IPS-20b (cell line): Measurements from ENCODE around the gene PODXL.

ENCODE experiments used
- H3K27ac ChIP-seq: one replicate; pipeline ENCODE4 v1.5.1; 2013; ENCODE audit warnings: low read length
- H3K27me3 ChIP-seq: 2 replicates; pipeline ENCODE4 v1.6.1; 2013; ENCODE audit warnings: mild to moderate bottlenecking, low read length, inconsistent platforms; ENCODE audit not compliant: insufficient read depth
- H3K36me3 ChIP-seq: 2 replicates; pipeline ENCODE4 v1.6.1; 2013; ENCODE audit warnings: low read depth, mild to moderate bottlenecking, inconsistent platforms, low read length, moderate library complexity; ENCODE audit not compliant: insufficient read depth
- H3K4me1 ChIP-seq: 2 replicates; pipeline ENCODE4 v1.6.1; 2013; ENCODE audit warnings: mild to moderate bottlenecking, control low read depth, inconsistent platforms, low read length, moderate library complexity; ENCODE audit not compliant: insufficient read depth
- H3K4me3 ChIP-seq: 2 replicates; pipeline ENCODE4 v1.5.1; 2013; ENCODE audit warnings: mild to moderate bottlenecking, low read length, inconsistent platforms
- H3K9ac ChIP-seq: 2 replicates; pipeline ENCODE4 v1.6.1; 2013; ENCODE audit warnings: low read depth, mild to moderate bottlenecking, inconsistent platforms, low read length, moderate library complexity
- H3K9me3 ChIP-seq: 2 replicates; pipeline ENCODE4 v1.6.1; 2013; ENCODE audit warnings: mild to moderate bottlenecking, low read depth, low read length, inconsistent platforms; ENCODE audit not compliant: insufficient read depth

PODXL gene

GRCh38 chr7:131546583-131547141 is 9.8 kb downstream of the PODXL start:
- Histone ChIP-seq H3K4me1 (peaks cover 55% of the 10 kb centered on the region), H3K9ac (no peak overlapping the region), H3K9me3 (no peaks in the 10 kb centered on the region), H3K4me3 (no peak overlapping the region), H3K27me3 (no peaks in the 10 kb centered on the region), H3K36me3 (peaks cover 93% of the 10 kb centered on the region), H3K27ac (no peak overlapping the region)

- Histone ChIP-seq H3K36me3 (peaks cover 88% of the 10 kb centered on the region), H3K27me3 (no peaks in the 10 kb centered on the region), H3K9ac (no peak overlapping the region), H3K9me3 (no peaks in the 10 kb centered on the region), H3K4me3 (no peak overlapping the region), H3K4me1 (peaks cover 55% of the 10 kb centered on the region), H3K27ac (no peak overlapping the region)
These were observed 10.3 kb downstream of the PODXL start for GRCh38 chr7:131546126-131546525.

- peaks cover 60% of the 10 kb centered on the region for H3K4me1 ChIP-seq
- H3K9me3 ChIP-seq: no peaks in the 10 kb centered on the region
- H3K27me3 ChIP-seq: no peaks in the 10 kb centered on the region
- H3K4me3 ChIP-seq: peak overlapping the region; percentile 16; the same call in 1 of the 2 replicates
- H3K36me3 ChIP-seq: peaks cover 85% of the 10 kb centered on the region
- H3K27ac ChIP-seq: no peak overlapping the region
- H3K9ac ChIP-seq: no peak overlapping the region
These were observed 11.8 kb downstream of the PODXL start for GRCh38 chr7:131544449-131545301.

GRCh38 chr7:131544021-131544420 is 12.4 kb downstream of the PODXL start:
- Histone ChIP-seq H3K27ac (no peak overlapping the region), H3K4me1 (peaks cover 59% of the 10 kb centered on the region), H3K27me3 (no peaks in the 10 kb centered on the region), H3K36me3 (peaks cover 85% of the 10 kb centered on the region), H3K9ac (no peak overlapping the region), H3K9me3 (no peaks in the 10 kb centered on the region), H3K4me3 (no peak overlapping the region)

GRCh38 chr7:131543298-131543697 is 13.1 kb downstream of the PODXL start:
- Histone ChIP-seq H3K27me3 (no peaks in the 10 kb centered on the region), H3K4me3 (no peak overlapping the region), H3K36me3 (peaks cover 85% of the 10 kb centered on the region), H3K9ac (no peak overlapping the region), H3K27ac (no peak overlapping the region), H3K4me1 (peaks cover 61% of the 10 kb centered on the region), H3K9me3 (no peaks in the 10 kb centered on the region)

GRCh38 chr7:131540491-131541162 is 15.8 kb downstream of the PODXL start:
- H3K4me1 ChIP-seq: peaks cover 44% of the 10 kb centered on the region
- no peak overlapping the region for H3K4me3 ChIP-seq
- H3K9ac ChIP-seq: no peak overlapping the region
- H3K9me3 ChIP-seq: no peaks in the 10 kb centered on the region
- H3K27me3 ChIP-seq: no peaks in the 10 kb centered on the region
- H3K27ac ChIP-seq: no peak overlapping the region
- peaks cover 90% of the 10 kb centered on the region for H3K36me3 ChIP-seq

- Histone ChIP-seq H3K27ac (peak overlapping the region; percentile 62), H3K9ac (peak overlapping the region; percentile 4), H3K9me3 (no peaks in the 10 kb centered on the region), H3K4me3 (no peak overlapping the region), H3K4me1 (peaks cover 31% of the 10 kb centered on the region), H3K27me3 (no peaks in the 10 kb centered on the region), H3K36me3 (peaks cover 89% of the 10 kb centered on the region)
These were observed 17.6 kb downstream of the PODXL start for GRCh38 chr7:131538813-131539179.

GRCh38 chr7:131538071-131538812 is 18.2 kb downstream of the PODXL start:
- Histone ChIP-seq H3K36me3 (peaks cover 88% of the 10 kb centered on the region), H3K27me3 (no peaks in the 10 kb centered on the region), H3K4me3 (no peak overlapping the region), H3K9me3 (no peaks in the 10 kb centered on the region), H3K4me1 (peaks cover 31% of the 10 kb centered on the region), H3K27ac (peak overlapping the region; percentile 62), H3K9ac (peak overlapping the region; percentile 4; the same call in 1 of the 2 replicates)

- no peaks in the 10 kb centered on the region for H3K27me3 ChIP-seq
- peaks cover 32% of the 10 kb centered on the region for H3K4me1 ChIP-seq
- H3K9me3 ChIP-seq: no peaks in the 10 kb centered on the region
- no peak overlapping the region for H3K4me3 ChIP-seq
- peaks cover 89% of the 10 kb centered on the region for H3K36me3 ChIP-seq
- no peak overlapping the region for H3K27ac ChIP-seq
- no peak overlapping the region for H3K9ac ChIP-seq
These were observed 18.9 kb downstream of the PODXL start for GRCh38 chr7:131537571-131537978.

GRCh38 chr7:131536361-131536849 is 20.0 kb downstream of the PODXL start:
- peaks cover 86% of the 10 kb centered on the region for H3K36me3 ChIP-seq
- peaks cover 33% of the 10 kb centered on the region for H3K4me1 ChIP-seq
- H3K9me3 ChIP-seq: no peaks in the 10 kb centered on the region
- no peak overlapping the region for H3K27ac ChIP-seq
- H3K27me3 ChIP-seq: no peaks in the 10 kb centered on the region
- no peak overlapping the region for H3K4me3 ChIP-seq
- H3K9ac ChIP-seq: no peak overlapping the region
